Breast epithelium (tissue), 4 donors: ENCODE results near the gene CCDC28B. TPM values are rescaled to one million over a fixed set of nuclear protein-coding genes. Genes with fewer than 3 reads are reported as not detected.

Experiments used
- DNase-seq, 2 donors: peaks; one replicate each; pipeline ENCODE4 v3.0.0-alpha.2; 2019; ENCODE audit warnings: low spot score in 2 of 2
- H3K27ac ChIP-seq, 2 donors: fragments of 200-600 bp; sonication (generic) in 1 of 2; one replicate each; pipeline ENCODE4 v1.5.1; 2016 to 2019; ENCODE audit warnings: mild to moderate bottlenecking in 1 of 2
- H3K27me3 ChIP-seq, 2 donors: fragments of 200-600 bp; sonication (generic) in 1 of 2; one replicate each; pipeline versions ENCODE4 v1.5.1 to v1.6.0; 2017 to 2019; ENCODE audit warnings: control low read depth in 1 of 2, mild to moderate bottlenecking in 1 of 2
- H3K36me3 ChIP-seq: fragments of 200-600 bp; one replicate; pipeline ENCODE4 v1.5.1; 2019
- H3K4me1 ChIP-seq, 2 donors: fragments of 200-600 bp; sonication (generic); one replicate each; pipeline ENCODE4 v1.5.1; 2016 to 2019; ENCODE audit warnings: control low read depth in 1 of 2
- H3K4me3 ChIP-seq, 3 donors: fragments of 200-600 bp; sonication (generic); 1 replicate in 2 of 3; 2 replicates in 1 of 3; pipeline ENCODE4 v1.5.1; 2016 to 2019; ENCODE audit warnings: mild to moderate bottlenecking in 3 of 3, moderate library complexity in 2 of 3
- H3K9me3 ChIP-seq, 2 donors: fragments of 200-600 bp; sonication (generic) in 1 of 2; one replicate each; pipeline ENCODE4 v1.5.1; 2016 to 2019; ENCODE audit warnings: control low read depth in 1 of 2
- POLR2A ChIP-seq: fragments of 450-650 bp; IDR thresholded peaks from one replicate; pipeline ENCODE4 v1.6.1; 2016; ENCODE audit warnings: antibody characterized with exemption, mild to moderate bottlenecking, moderate library complexity
- POLR2AphosphoS5 ChIP-seq, 3 donors: sonication (generic); formaldehyde crosslinking; IDR thresholded peaks; one replicate each; pipeline ENCODE4 v1.6.1; 2017; ENCODE audit warnings: antibody characterized with exemption in 3 of 3
- intact Hi-C: fragments of 100-400 bp; cut with DNase I; formaldehyde crosslinking; loops from one replicate; pipeline ENCODE4 v1.15.1; 2023; ENCODE audit warnings: low total_unique reads
- total RNA-seq, 3 donors: library from RNA; depleted of rRNA; stranded (reverse); fragments of >200 nt; gene quantifications; one replicate each; pipeline ENCODE4 v1.1.0, GENCODE V29; 2016
- TF ChIP-seq, protein P1 (sequence below), 3 donors: fragments of 450-650 bp; IDR thresholded peaks; one replicate each; pipeline ENCODE4 v1.5.1; 2016 to 2017; ENCODE audit warnings: antibody characterized with exemption in 3 of 3, mild to moderate bottlenecking in 3 of 3, moderate library complexity in 3 of 3

Gene CCDC28B
- total RNA-seq, 3 donors from 2014 or later = 1.4 to 5.2 (median 4.1) TPM

DNA sequence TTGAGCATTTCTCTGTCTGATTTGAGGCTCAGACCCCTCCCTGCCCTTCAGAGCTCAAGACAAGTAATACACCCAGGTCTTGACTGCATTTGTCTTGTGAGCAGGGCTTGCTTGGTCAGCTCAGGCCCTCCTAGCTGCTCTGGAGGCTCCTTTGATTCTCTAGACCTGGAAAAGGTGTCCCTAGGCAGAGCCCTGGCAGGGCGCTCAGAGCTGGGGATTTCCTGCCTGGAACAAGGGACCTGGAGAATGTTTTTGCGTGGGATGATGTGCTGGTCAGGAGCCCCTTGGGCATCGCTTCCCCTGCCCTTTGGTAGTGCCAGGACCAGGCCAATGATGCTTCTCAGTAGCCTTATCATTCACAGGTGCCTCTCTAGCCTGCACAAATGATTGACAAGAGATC lies 4.9 kb upstream of the CCDC28B start:
- intact Hi-C loops = no loop called here
- Histone ChIP-seq H3K9me3 (no peaks in the 10 kb centered on the region), H3K4me1 (peaks cover 0 to 3% of the 10 kb centered on the region in 2 donors), H3K4me3 (no peak overlapping the region), H3K27me3 (no peaks in the 10 kb centered on the region), H3K36me3 (peaks cover under 1% of the 10 kb centered on the region), H3K27ac (no peak overlapping the region)
- no peak for TF ChIP-seq POLR2AphosphoS5 (IDR thresholded peaks at IDR 0.05)
- TF ChIP-seq POLR2A = no peak
- TF ChIP-seq, protein P1, sequence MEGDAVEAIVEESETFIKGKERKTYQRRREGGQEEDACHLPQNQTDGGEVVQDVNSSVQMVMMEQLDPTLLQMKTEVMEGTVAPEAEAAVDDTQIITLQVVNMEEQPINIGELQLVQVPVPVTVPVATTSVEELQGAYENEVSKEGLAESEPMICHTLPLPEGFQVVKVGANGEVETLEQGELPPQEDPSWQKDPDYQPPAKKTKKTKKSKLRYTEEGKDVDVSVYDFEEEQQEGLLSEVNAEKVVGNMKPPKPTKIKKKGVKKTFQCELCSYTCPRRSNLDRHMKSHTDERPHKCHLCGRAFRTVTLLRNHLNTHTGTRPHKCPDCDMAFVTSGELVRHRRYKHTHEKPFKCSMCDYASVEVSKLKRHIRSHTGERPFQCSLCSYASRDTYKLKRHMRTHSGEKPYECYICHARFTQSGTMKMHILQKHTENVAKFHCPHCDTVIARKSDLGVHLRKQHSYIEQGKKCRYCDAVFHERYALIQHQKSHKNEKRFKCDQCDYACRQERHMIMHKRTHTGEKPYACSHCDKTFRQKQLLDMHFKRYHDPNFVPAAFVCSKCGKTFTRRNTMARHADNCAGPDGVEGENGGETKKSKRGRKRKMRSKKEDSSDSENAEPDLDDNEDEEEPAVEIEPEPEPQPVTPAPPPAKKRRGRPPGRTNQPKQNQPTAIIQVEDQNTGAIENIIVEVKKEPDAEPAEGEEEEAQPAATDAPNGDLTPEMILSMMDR (IDR thresholded peaks at IDR 0.05) = no peak
- DNase-seq = no peak

DNA sequence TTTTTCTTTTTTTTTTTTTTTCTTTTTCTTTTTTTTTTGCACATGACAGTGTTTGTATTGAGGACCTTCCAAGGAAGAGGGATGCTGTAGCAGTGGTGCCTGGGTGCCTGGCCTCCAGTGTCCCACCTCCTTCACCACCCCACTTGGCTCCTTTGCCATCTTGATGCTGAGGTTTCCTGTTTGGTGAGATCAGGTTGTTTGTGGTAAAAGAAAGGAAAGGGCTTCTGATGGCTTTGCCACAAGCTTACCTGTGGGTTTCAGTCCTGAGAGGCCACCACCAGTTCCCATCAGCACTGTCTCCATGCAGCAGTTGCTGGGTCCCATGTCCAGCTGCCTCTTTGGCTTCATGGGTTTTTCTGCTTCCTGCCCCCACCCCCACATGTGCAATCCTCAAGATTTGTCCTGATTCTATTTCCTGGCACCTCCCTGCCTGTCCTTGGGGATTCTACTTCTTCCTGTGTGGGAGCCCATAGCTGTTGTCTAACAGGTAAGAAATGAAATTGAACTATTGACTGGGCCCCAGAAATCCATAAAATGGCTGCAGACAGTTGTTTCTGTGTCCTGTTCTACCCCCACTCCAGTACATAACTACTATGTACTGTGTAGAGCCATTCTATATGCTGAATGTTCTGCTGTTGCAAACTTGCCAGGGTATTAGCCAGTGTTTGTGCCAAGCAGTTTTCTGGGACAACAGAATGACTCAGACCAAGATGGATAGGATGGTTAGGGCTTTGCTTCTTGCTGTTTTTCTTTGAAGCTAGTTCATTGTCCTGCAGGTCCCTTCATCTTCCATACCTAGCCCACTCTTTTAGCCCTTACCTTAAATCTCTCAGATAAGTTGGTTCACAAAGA lies 4.2 kb upstream of the CCDC28B start:
- no peaks in the 10 kb centered on the region for H3K36me3 ChIP-seq
- no peaks in the 10 kb centered on the region for H3K27me3 ChIP-seq
- H3K4me1 ChIP-seq = peaks cover 3% of the 10 kb centered on the region in 2 donors
- no peak overlapping the region for H3K4me3 ChIP-seq
- TF ChIP-seq, protein P1 (IDR thresholded peaks at IDR 0.05) = no peak
- TF ChIP-seq POLR2AphosphoS5 (IDR thresholded peaks at IDR 0.05) = no peak
- TF ChIP-seq POLR2A = no peak
- intact Hi-C loops = no loop called here
- H3K27ac ChIP-seq = no peak overlapping the region
- no peak for DNase-seq
- no peaks in the 10 kb centered on the region for H3K9me3 ChIP-seq

DNA sequence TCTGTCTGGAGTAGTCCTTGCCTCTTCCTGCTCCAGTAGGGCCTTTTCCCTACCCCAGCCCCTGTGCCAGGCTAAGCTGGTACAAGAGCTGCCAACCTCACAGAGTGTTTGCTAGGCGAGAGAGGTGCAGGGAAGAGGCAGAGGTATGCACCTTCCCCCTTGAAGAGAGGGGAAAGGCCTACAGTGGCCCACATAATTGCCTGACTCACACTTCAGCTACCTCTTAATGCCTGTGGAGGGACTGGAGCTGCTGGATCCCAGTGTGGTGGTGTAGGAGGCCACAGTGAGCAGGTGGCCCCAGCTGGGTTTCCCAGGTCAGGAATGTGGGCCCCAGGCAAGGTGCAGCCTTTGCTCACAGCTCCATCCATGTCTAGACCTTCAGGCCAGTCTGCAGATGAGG lies 3.3 kb upstream of the CCDC28B start:
- Histone ChIP-seq H3K4me1 (peaks cover 3 to 9% of the 10 kb centered on the region in 2 donors), H3K27me3 (no peaks in the 10 kb centered on the region), H3K4me3 (no peak overlapping the region), H3K27ac (no peak overlapping the region), H3K36me3 (no peaks in the 10 kb centered on the region), H3K9me3 (no peaks in the 10 kb centered on the region)
- intact Hi-C loops = no loop called here
- DNase-seq = no peak
- TF ChIP-seq, protein P1 (IDR thresholded peaks at IDR 0.05) = no peak
- no peak for TF ChIP-seq POLR2AphosphoS5 (IDR thresholded peaks at IDR 0.05)
- TF ChIP-seq POLR2A = no peak

DNA sequence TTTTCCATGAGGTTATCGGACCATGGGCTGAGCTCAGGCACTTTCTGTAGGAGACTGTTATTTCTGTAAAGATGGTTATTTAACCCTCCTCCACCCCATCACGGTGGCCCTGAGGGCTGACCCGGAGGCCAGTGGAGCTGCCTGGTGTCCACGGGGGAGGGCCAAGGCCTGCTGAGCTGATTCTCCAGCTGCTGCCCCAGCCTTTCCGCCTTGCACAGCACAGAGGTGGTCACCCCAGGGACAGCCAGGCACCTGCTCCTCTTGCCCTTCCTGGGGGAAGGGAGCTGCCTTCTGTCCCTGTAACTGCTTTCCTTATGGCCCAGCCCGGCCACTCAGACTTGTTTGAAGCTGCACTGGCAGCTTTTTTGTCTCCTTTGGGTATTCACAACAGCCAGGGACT lies 2.6 kb upstream of the CCDC28B start:
- Histone ChIP-seq H3K9me3 (no peaks in the 10 kb centered on the region), H3K36me3 (no peaks in the 10 kb centered on the region), H3K27ac (no peak overlapping the region), H3K27me3 (no peaks in the 10 kb centered on the region), H3K4me3 (no peak overlapping the region), H3K4me1 (peaks cover 3 to 10% of the 10 kb centered on the region in 2 donors)
- intact Hi-C loops = no loop called here
- DNase-seq = no peak
- TF ChIP-seq, protein P1 (IDR thresholded peaks at IDR 0.05) = no peak
- no peak for TF ChIP-seq POLR2AphosphoS5 (IDR thresholded peaks at IDR 0.05)
- no peak for TF ChIP-seq POLR2A

DNA sequence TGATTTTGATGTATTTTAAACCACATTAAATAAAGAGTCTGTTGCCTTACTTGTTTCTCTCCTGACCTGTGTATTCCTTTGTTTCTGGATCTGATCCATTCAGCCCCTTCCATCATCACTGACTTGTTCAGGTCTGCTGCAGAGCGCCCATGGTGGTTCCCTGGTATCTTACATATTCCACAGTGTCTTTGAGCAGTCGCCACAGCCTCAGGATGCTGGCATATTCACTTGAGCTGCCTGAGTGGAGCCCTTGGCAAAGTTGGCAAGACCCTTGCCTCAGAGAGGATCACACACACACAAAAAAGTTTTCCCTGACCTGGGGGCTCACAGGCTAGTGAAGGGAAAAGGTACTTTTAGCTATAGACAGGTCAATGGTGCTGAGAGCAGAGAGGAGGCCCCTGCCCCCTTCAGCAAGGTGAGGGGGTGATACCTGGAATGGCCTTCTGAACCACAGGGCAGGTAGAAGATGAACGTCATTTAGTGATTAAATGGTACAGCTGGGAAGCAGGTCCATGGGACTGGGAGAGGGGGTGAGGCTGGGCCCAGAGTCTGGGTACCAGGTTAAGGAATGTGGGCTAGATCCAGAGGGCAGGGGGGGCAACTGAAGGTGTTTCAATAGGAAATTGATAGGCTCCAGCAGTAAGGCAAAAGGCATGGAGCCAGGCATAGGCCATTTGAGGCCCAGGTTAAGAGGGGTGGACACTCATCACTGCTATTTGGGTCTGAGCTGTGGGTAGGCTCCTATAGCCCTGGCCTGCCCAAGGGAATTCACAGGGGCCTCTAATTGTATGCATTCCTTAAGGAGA lies 2.0 kb upstream of the CCDC28B start:
- no peak overlapping the region for H3K4me3 ChIP-seq
- TF ChIP-seq, protein P1 (IDR thresholded peaks at IDR 0.05) = no peak
- TF ChIP-seq POLR2A (no peak), POLR2AphosphoS5 (IDR thresholded peaks at IDR 0.05) (no peak)
- peak overlapping the region in 1 of 2 donors; percentile 92 for H3K27ac ChIP-seq
- no peak for DNase-seq
- no peaks in the 10 kb centered on the region for H3K27me3 ChIP-seq
- peaks cover 3 to 10% of the 10 kb centered on the region in 2 donors for H3K4me1 ChIP-seq
- H3K9me3 ChIP-seq = no peaks in the 10 kb centered on the region
- intact Hi-C loops = no loop called here
- H3K36me3 ChIP-seq = no peaks in the 10 kb centered on the region
